Sigmoid colon (tissue), 7 donors: ENCODE data around the gene CD226. TPM values are rescaled to one million over a fixed set of nuclear protein-coding genes. Genes with fewer than 3 reads are reported as not detected.

Experiments
- DNase-seq: peaks from one replicate; pipeline ENCODE4 v3.0.0-alpha.2; 2019
- H3K27ac ChIP-seq, 4 donors: fragments of 200-600 bp; sonication (generic); one replicate each; pipeline ENCODE4 v1.5.1; 2016 to 2019; ENCODE audit warnings: mild to moderate bottlenecking in 1 of 4
- H3K27me3 ChIP-seq, 3 donors: fragments of 200-600 bp; sonication (generic); one replicate each; pipeline ENCODE4 v1.5.1; 2019; ENCODE audit warnings: mild to moderate bottlenecking in 1 of 3
- H3K36me3 ChIP-seq, 4 donors: fragments of 200-600 bp; sonication (generic); one replicate each; pipeline ENCODE4 v1.5.1; 2016 to 2019
- H3K4me1 ChIP-seq, 4 donors: fragments of 200-600 bp; sonication (generic); one replicate each; pipeline ENCODE4 v1.5.1; 2017 to 2019
- H3K4me3 ChIP-seq, 4 donors: fragments of 200-600 bp; sonication (generic); one replicate each; pipeline ENCODE4 v1.5.1; 2017 to 2019; ENCODE audit warnings: mild to moderate bottlenecking in 2 of 4, moderate library complexity in 1 of 4
- H3K9me3 ChIP-seq, 4 donors: fragments of 200-600 bp in 3 of 4; sonication (generic) in 3 of 4; one replicate each; pipeline versions ENCODE4 v1.5.1 to v1.6.1; 2013 to 2019
- CTCF ChIP-seq, 4 experiments: fragments of 450-650 bp in 3 of 4; fragments of 200-600 bp in 1 of 4; IDR thresholded peaks; one replicate each; pipeline ENCODE4 v1.5.1; 2016 to 2019; ENCODE audit warnings: antibody characterized with exemption in 4 of 4, mild to moderate bottlenecking in 3 of 4, moderate library complexity in 2 of 4
- EP300 ChIP-seq, 4 donors: sonication (generic); formaldehyde crosslinking; IDR thresholded peaks; one replicate each; pipeline ENCODE4 v1.6.1; 2017; ENCODE audit warnings: antibody characterized with exemption in 4 of 4
- POLR2A ChIP-seq, 2 donors: fragments of 450-650 bp; IDR thresholded peaks; one replicate each; pipeline ENCODE4 v1.6.1; 2016; ENCODE audit warnings: antibody characterized with exemption in 2 of 2, mild to moderate bottlenecking in 2 of 2, moderate library complexity in 2 of 2
- POLR2AphosphoS5 ChIP-seq, 4 donors: sonication (generic); formaldehyde crosslinking; IDR thresholded peaks; one replicate each; pipeline ENCODE4 v1.6.1; 2017; ENCODE audit warnings: antibody characterized with exemption in 4 of 4
- WGBS, 2 donors: extraction: QIAGEN DNeasy Blood & Tissue Kit; methylation state at CpG; one replicate each; pipeline ENCODE4 v1.1.7; 2013; 5-methylcytosine and 5-hydroxymethylcytosine counted together
- intact Hi-C: fragments of 100-400 bp; cut with DNase I; formaldehyde crosslinking; loops from one replicate; pipeline ENCODE4 v1.15.1; 2023
- polyA plus RNA-seq, 3 donors: library from polyadenylated mRNA; stranded (reverse); fragments of 200-250 nt; gene quantifications; one replicate each; pipeline ENCODE4 v1.2.3, GENCODE V29; 2013
- total RNA-seq, 4 donors: library from RNA; depleted of rRNA; stranded (reverse); fragments of >200 nt; gene quantifications; one replicate each; pipeline ENCODE4 v1.1.0, GENCODE V29; 2016
- donor health status: healthy with polysubstance abuse.
- donor health status: Bipolar disorder and iron deficiency.
- donor health status: healthy.

CD226 gene
- total and polyA plus RNA-seq, 7 donors, result under 0.01 to 2.4 (median 0.55) TPM

- no peak for DNase-seq
- Histone ChIP-seq H3K4me3 (no peak overlapping the region), H3K36me3 (no peaks in the 10 kb centered on the region), H3K4me1 (peaks cover 0 to 5% (median under 1%) of the 10 kb centered on the region in 4 donors), H3K27me3 (no peaks in the 10 kb centered on the region), H3K27ac (no peak overlapping the region), H3K9me3 (no peaks in the 10 kb centered on the region)
- intact Hi-C loops, result no loop called here
- 90 to 92% methylated on average over 7 of the region's 7 CpGs for WGBS, 2 donors
- TF ChIP-seq CTCF (IDR thresholded peaks at IDR 0.05) (no peak), POLR2A (IDR thresholded peaks at IDR 0.05) (no peak), POLR2AphosphoS5 (IDR thresholded peaks at IDR 0.05) (no peak), EP300 (IDR thresholded peaks at IDR 0.05) (no peak)
These were observed 107.2 kb downstream of the CD226 start for GRCh38 chr18:69840445-69840844.

- Histone ChIP-seq H3K4me3 (no peak overlapping the region), H3K27me3 (no peaks in the 10 kb centered on the region), H3K36me3 (no peaks in the 10 kb centered on the region), H3K4me1 (peaks cover 0 to 3% (median 0%) of the 10 kb centered on the region in 4 donors), H3K9me3 (no peaks in the 10 kb centered on the region), H3K27ac (no peak overlapping the region)
- WGBS, 2 donors, result 89 to 92% methylated on average over 11 of the region's 11 CpGs
- DNase-seq, result no peak
- no peak for TF ChIP-seq EP300 (IDR thresholded peaks at IDR 0.05)
- TF ChIP-seq CTCF (IDR thresholded peaks at IDR 0.05), result no peak
- no peak for TF ChIP-seq POLR2AphosphoS5 (IDR thresholded peaks at IDR 0.05)
- intact Hi-C loops, result no loop called here
These were observed 107.7 kb downstream of the CD226 start for GRCh38 chr18:69840001-69840400.

- Histone ChIP-seq H3K36me3 (no peaks in the 10 kb centered on the region), H3K27ac (no peak overlapping the region), H3K9me3 (no peaks in the 10 kb centered on the region), H3K4me3 (no peak overlapping the region), H3K27me3 (no peaks in the 10 kb centered on the region), H3K4me1 (peaks cover 0 to 3% (median 0%) of the 10 kb centered on the region in 4 donors)
- intact Hi-C loops, result no loop called here
- DNase-seq, result no peak
- TF ChIP-seq EP300 (IDR thresholded peaks at IDR 0.05), result no peak
- TF ChIP-seq CTCF (IDR thresholded peaks at IDR 0.05), result no peak
- no peak for TF ChIP-seq POLR2AphosphoS5 (IDR thresholded peaks at IDR 0.05)
- TF ChIP-seq POLR2A (IDR thresholded peaks at IDR 0.05), result no peak
- WGBS, 2 donors, result 96% methylated on average over 11 of the region's 11 CpGs
These were observed 108.2 kb downstream of the CD226 start for GRCh38 chr18:69839497-69839896.

GRCh38 chr18:69838620-69839411, 108.9 kb downstream of the CD226 start:
- Histone ChIP-seq H3K36me3 (no peaks in the 10 kb centered on the region), H3K4me3 (no peak overlapping the region), H3K9me3 (no peaks in the 10 kb centered on the region), H3K27ac (no peak overlapping the region), H3K4me1 (peaks cover 0 to 3% (median 0%) of the 10 kb centered on the region in 4 donors), H3K27me3 (no peaks in the 10 kb centered on the region)
- no peak for DNase-seq
- intact Hi-C loops, result no loop called here
- WGBS, 2 donors, result 83 to 92% methylated on average over 3 of the region's 3 CpGs
- TF ChIP-seq CTCF (IDR thresholded peaks at IDR 0.05) (no peak), EP300 (IDR thresholded peaks at IDR 0.05) (no peak), POLR2AphosphoS5 (IDR thresholded peaks at IDR 0.05) (no peak), POLR2A (IDR thresholded peaks at IDR 0.05) (no peak)
